ENCODE results near the gene ZNF513. TPM values are rescaled to one million over a fixed set of nuclear protein-coding genes. Genes with fewer than 3 reads are reported as not detected.

ZNF513 gene
- total and polyA plus RNA-seq, 5 experiments from 2014 or later: 2.0 to 18.8 (median 6.0) TPM

DNA sequence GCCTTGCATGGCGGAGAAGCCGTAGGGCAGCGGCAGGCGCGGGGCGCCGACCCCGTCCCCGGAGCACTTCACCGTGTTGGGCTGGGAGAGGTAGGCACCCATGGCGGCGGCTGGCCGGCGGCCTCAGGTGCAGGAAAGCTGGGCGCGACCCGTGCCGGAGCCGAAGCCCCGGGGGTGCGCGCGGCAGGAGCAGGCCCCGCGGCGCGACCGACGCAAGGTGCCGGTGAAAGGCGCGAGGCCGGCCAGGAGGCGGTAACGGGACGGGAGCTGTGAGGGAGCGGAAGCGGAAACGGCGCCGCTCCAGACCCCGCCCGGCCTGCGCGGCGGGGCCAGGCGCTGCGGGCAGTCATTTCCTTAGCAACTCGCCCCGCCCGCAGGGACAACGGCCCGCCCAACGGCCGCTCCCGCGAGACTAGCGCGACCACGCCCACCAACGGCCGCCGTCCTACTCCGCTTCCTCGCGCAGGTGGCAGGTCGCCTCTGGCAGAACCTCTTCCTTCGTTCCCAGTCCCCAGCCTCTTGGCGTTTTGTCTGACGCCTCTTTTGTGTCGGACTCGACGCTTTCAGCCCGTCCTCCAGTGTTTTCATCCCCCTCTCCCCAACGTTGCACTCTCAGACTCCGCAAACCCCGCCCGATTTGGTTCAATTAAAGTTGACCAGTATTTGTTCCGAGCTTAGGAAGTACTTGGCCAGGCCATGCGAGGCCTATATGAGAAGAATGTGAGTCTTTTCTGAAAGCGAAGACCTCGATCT lies 29.0 kb upstream of the ZNF513 start, which contains the start of gene PPM1G:
PPM1G (minus strand) TSS at position 271 of the 753 bp plus-strand sequence; CDS start at position 102, 169 bp downstream.
- Mint-ChIP-seq H3K27me3 (peaks cover 0 to 5% (median 2%) of the 10 kb centered on the region in 5 donors), H3K27ac (peak within 1 kb of the TSS; percentile 83 to 98 (median 96)), H3K9me3 (no peaks in the 10 kb centered on the region), H3K36me3 (peaks cover 0 to 19% (median 0%) of the 10 kb centered on the region in 3 donors), H3K4me3 (peak within 1 kb of the TSS; percentile 87 to 95 (median 93)), H3K4me1 (peaks cover 19 to 43% (median 35%) of the 10 kb centered on the region in 4 donors)
- DNase-seq: peak; percentile 92 to 97 (median 95)
- POLR2A ChIA-PET: interaction anchor here (0.6 to 3.4 kb wide), 18 partner anchors 11 to 254 kb away, joined by 3 to 58 read pairs (median 6); partner anchors contain the start of genes ATRAID, CCDC121, EIF2B4 and GPN1
- ATAC-seq: peak; percentile 94 to 96

DNA sequence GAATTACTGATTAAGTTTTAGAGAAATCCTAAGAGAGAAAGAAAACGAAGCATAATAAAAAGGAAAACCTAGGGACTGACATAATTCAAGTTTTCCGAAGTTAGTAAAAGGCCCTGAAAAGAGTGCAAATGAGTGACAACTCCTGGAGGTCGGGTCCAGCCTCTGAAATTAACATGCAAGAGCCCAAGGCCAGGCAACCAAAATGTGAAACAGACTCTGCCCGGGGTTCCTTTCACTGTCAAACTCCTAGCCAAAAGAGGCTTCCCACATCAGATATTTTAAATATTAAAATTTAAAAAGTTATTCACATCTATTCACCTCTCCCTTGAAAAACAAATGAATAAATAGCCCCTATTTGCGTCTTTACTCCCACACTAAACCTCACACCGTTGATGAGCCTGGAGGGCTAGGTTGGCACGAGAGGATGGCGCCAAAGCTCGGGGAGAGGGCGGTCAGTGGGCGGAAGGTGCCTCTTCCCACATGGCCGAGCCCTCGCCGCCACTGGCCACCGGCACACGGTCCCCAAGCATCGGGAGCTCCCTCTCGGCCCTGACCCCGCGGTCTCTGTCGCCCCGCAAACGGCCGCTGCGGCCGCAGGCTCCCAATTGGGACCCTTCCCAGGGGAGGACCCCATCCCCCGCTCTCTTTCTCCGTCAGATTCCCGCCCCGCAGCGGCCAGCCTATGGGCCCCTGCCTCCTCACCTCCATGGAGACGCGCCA lies 28.2 kb upstream of the ZNF513 start:
- Mint-ChIP-seq H3K4me1 (peaks cover 19 to 48% (median 36%) of the 10 kb centered on the region in 4 donors), H3K27ac (peak overlapping the region in 9 of 10 donors; percentile 62 to 94 (median 86)), H3K36me3 (peaks cover 0 to 25% (median 0%) of the 10 kb centered on the region in 3 donors), H3K9me3 (no peaks in the 10 kb centered on the region), H3K27me3 (peaks cover 0 to 5% (median 2%) of the 10 kb centered on the region in 5 donors), H3K4me3 (peak overlapping the region; percentile 73 to 95 (median 88))
- POLR2A ChIA-PET: interaction anchor here (0.7 to 3.4 kb wide), 11 partner anchors 18 to 1164 kb away, joined by 3 to 58 read pairs (median 7); partner anchors contain the start of genes ATRAID, CCDC121, EIF2B4 and GPN1
- peak; percentile 2 to 10 for ATAC-seq
- peak in 2 of 10 donors; percentile 3 to 9 for DNase-seq

GRCh38 chr2:27407798-27408491 lies 27.4 kb upstream of the ZNF513 start:
- Mint-ChIP-seq H3K27ac (peak overlapping the region in 9 of 10 donors; percentile 37 to 94 (median 85)), H3K9me3 (no peaks in the 10 kb centered on the region), H3K27me3 (peaks cover 0 to 3% (median 1%) of the 10 kb centered on the region in 5 donors), H3K36me3 (peaks cover 0 to 29% (median 0%) of the 10 kb centered on the region in 3 donors), H3K4me1 (peaks cover 19 to 54% (median 39%) of the 10 kb centered on the region in 4 donors), H3K4me3 (peak overlapping the region; percentile 73 to 95 (median 88))
- no peak for ATAC-seq
- DNase-seq: no peak
- POLR2A ChIA-PET: interaction anchor here (0.7 to 2.8 kb wide), 3 partner anchors 27 to 1163 kb away, joined by 3 to 27 read pairs (median 4); partner anchors contain the start of genes HADHA, HADHB, SLC4A1AP and SUPT7L

- Mint-ChIP-seq H3K36me3 (peaks cover 0 to 55% (median 5%) of the 10 kb centered on the region in 3 donors), H3K4me3 (peak overlapping the region in 1 of 10 donors; percentile 43), H3K9me3 (no peaks in the 10 kb centered on the region), H3K4me1 (peaks cover 12 to 55% (median 42%) of the 10 kb centered on the region in 4 donors), H3K27ac (peak overlapping the region in 8 of 10 donors; percentile 5 to 81 (median 47)), H3K27me3 (no peaks in the 10 kb centered on the region)
- DNase-seq (no peak), ATAC-seq (no peak)
- POLR2A ChIA-PET: no interaction called here
Observed at GRCh38 chr2:27400348-27401135, 20.0 kb upstream of the ZNF513 start.

- no peak for DNase-seq
- no peak for ATAC-seq
- Mint-ChIP-seq H3K4me1 (peaks cover 12 to 51% (median 40%) of the 10 kb centered on the region in 4 donors), H3K27ac (peak overlapping the region in 3 of 10 donors; percentile 44 to 83 (median 45)), H3K36me3 (peaks cover 0 to 41% (median 5%) of the 10 kb centered on the region in 3 donors), H3K4me3 (peak overlapping the region in 1 of 10 donors; percentile 31), H3K27me3 (no peaks in the 10 kb centered on the region), H3K9me3 (no peaks in the 10 kb centered on the region)
- POLR2A ChIA-PET: no interaction called here
Observed at GRCh38 chr2:27398962-27399361, 18.4 kb upstream of the ZNF513 start.

DNA sequence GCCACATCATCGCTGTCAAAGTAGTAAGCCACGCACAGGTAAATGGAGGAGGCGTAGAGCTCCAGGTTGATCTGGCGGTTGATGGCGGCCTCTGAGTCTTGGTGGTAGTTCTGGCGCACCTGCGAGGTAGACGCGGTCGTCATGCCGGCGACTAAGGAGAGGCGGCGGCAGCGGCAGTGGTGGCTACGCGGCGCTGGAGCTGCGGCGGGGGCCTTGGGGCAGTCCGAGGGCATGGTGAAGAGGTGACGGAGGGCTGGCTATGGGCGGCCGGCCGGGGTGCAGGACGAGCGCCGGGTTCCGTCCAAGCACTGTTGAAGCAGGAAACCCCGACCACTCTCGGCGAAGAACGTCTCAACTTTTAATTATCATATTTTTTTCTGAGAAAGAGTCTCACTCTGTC lies 12.7 kb upstream of the ZNF513 start:
- DNase-seq: no peak
- no peak for ATAC-seq
- peak overlapping the region in 2 of 10 donors; percentile 43 to 64 for H3K27ac Mint-ChIP-seq
- POLR2A ChIA-PET: no interaction called here
- peaks cover 17 to 50% (median 34%) of the 10 kb centered on the region in 4 donors for H3K4me1 Mint-ChIP-seq
- peaks cover 0 to 26% (median 4%) of the 10 kb centered on the region in 3 donors for H3K36me3 Mint-ChIP-seq
- H3K27me3 Mint-ChIP-seq: no peaks in the 10 kb centered on the region
- H3K9me3 Mint-ChIP-seq: no peaks in the 10 kb centered on the region
- no peak overlapping the region for H3K4me3 Mint-ChIP-seq

GRCh38 chr2:27390822-27391679 lies 10.5 kb upstream of the ZNF513 start:
- H3K9me3 Mint-ChIP-seq: no peaks in the 10 kb centered on the region
- H3K4me3 Mint-ChIP-seq: peak overlapping the region in 5 of 10 donors; percentile 37 to 62 (median 44)
- peaks cover 11 to 36% (median 25%) of the 10 kb centered on the region in 4 donors for H3K4me1 Mint-ChIP-seq
- H3K27ac Mint-ChIP-seq: peak overlapping the region in 9 of 10 donors; percentile 52 to 89 (median 80)
- DNase-seq (peak in 1 of 10 donors; percentile 25), ATAC-seq (peak in 1 of 2 donors; percentile 66)
- H3K36me3 Mint-ChIP-seq: peaks cover 0 to 30% (median 3%) of the 10 kb centered on the region in 3 donors
- H3K27me3 Mint-ChIP-seq: no peaks in the 10 kb centered on the region
- POLR2A ChIA-PET: no interaction called here

DNA sequence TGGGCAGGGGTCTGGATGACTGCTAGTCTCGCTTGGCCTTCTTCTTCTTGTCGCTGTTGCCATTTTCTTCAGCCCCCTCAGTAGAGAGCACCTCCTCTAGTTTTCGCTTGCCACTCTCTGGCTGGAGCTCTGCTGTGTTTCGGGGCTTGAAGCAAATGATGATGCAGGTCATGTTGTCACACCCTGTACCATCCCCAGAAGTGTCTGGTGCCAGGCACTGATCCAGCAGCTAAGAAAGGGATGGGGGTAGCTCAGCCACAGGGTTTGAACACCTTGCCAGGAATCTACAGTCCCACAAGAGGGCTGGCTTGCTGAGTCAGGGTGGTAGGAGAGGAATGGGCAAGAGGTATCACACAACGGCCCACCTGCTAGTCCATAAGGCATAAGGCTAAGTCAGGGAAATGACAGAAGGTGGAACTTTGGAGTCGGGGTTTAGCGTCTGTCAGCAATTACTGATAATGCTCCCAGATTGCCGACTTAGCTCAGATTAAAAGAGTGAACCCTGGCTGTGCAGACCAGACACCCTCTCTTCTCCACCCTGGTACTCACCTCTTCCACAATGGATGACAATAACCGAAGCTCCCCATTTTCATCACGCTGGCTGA lies 1.1 kb upstream of the ZNF513 start:
- DNase-seq: no peak
- H3K4me1 Mint-ChIP-seq: peaks cover 19 to 48% (median 27%) of the 10 kb centered on the region in 4 donors
- no peaks in the 10 kb centered on the region for H3K9me3 Mint-ChIP-seq
- no peak for ATAC-seq
- no peaks in the 10 kb centered on the region for H3K27me3 Mint-ChIP-seq
- peaks cover 0 to 53% (median 2%) of the 10 kb centered on the region in 3 donors for H3K36me3 Mint-ChIP-seq
- H3K27ac Mint-ChIP-seq: peak overlapping the region; percentile 85 to 97 (median 94)
- POLR2A ChIA-PET: interaction anchor here (1.8 to 3.4 kb wide), 5 partner anchors 11 to 247 kb away, joined by 7 to 71 read pairs (median 27); partner anchors contain the start of genes CCDC121, EIF2B4, GPN1 and GTF3C2
- peak overlapping the region; percentile 84 to 95 (median 90) for H3K4me3 Mint-ChIP-seq

GRCh38 chr2:27379836-27380625 lies 503 bp downstream of the ZNF513 start:
- Mint-ChIP-seq H3K4me3 (peak overlapping the region; percentile 73 to 95 (median 89)), H3K4me1 (peaks cover 20 to 48% (median 29%) of the 10 kb centered on the region in 4 donors), H3K27me3 (no peaks in the 10 kb centered on the region), H3K36me3 (peaks cover 0 to 53% (median 5%) of the 10 kb centered on the region in 3 donors), H3K9me3 (no peaks in the 10 kb centered on the region), H3K27ac (peak overlapping the region; percentile 38 to 97 (median 94))
- ATAC-seq: peak; percentile 2 to 15
- POLR2A ChIA-PET: interaction anchor here (0.5 to 3.4 kb wide), 12 partner anchors 10 to 328 kb away, joined by 3 to 71 read pairs (median 6); partner anchors contain the start of genes AGBL5, CCDC121, EIF2B4 and GPN1
- peak in 7 of 10 donors; percentile 15 to 75 (median 26) for DNase-seq
